Activated T-cell treated with anti-CD3 and anti-CD28 coated beads for 4 hours (primary cell): ENCODE data around the gene C5orf52.
"Not testable (repeated sequence)": the region's sequence is repeated elsewhere in the genome, so short reads cannot be mapped to it uniquely, and the experiment has no call there.

Experiments
- DNase-seq: peaks from one replicate; pipeline ENCODE4 v3.0.0-alpha.2; 2020

The C5orf52 gene

DNA sequence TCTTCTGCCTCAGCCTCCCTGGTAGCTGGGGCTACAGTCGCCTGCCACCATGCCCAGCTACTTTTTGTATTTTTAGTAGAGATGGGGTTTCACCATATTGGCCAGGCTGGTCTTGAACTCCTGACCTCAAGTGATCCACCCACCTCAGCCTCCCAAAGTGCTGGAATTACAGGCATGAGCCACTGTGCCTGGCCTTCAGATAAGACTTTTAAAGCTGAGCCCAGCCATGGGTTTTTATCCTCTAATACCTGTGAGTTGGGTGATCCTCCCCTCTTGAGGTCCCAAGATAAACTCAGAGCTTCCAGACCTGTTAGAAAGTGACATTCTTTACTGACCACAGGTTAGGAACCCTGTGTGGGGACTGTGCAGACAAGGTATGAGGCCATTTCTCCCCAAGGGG, 56.5 kb downstream of the C5orf52 start:
- not testable (repeated sequence) for DNase-seq
